Parathyroid adenoma (tissue), 2 donors: ENCODE measurements around the gene PLPP7.

Experiments
- H2AFZ ChIP-seq: fragments of 300-600 bp; sonication (generic); one replicate; pipeline ENCODE4 v1.7.0; 2017; ENCODE audit warnings: antibody characterized with exemption, mild to moderate bottlenecking
- H3K27ac ChIP-seq: fragments of 300-600 bp; sonication (generic); one replicate; pipeline ENCODE4 v1.7.0; 2017
- H3K27me3 ChIP-seq: fragments of 300-600 bp; sonication (generic); one replicate; pipeline ENCODE4 v1.7.0; 2017; ENCODE audit warnings: low read length; ENCODE audit not compliant: control insufficient read depth, insufficient read depth
- H3K36me3 ChIP-seq: fragments of 300-600 bp; sonication (generic); one replicate; pipeline ENCODE4 v1.7.0; 2017; ENCODE audit warnings: low read length; ENCODE audit not compliant: control insufficient read depth, insufficient read depth
- H3K4me1 ChIP-seq: fragments of 300-600 bp; sonication (generic); one replicate; pipeline ENCODE4 v1.7.0; 2017; ENCODE audit warnings: control low read depth
- H3K4me2 ChIP-seq: fragments of 300-600 bp; sonication (generic); one replicate; pipeline ENCODE4 v1.7.0; 2017; ENCODE audit warnings: low read length
- H3K4me3 ChIP-seq: fragments of 300-600 bp; sonication (generic); one replicate; pipeline ENCODE4 v1.7.0; 2017; ENCODE audit warnings: low read depth, low read length
- H3K79me2 ChIP-seq: fragments of 300-600 bp; sonication (generic); one replicate; pipeline ENCODE4 v1.7.0; 2017; ENCODE audit warnings: control low read depth
- H3K9ac ChIP-seq: fragments of 300-600 bp; sonication (generic); one replicate; pipeline ENCODE4 v1.7.0; 2017; ENCODE audit warnings: mild to moderate bottlenecking
- H3K9me3 ChIP-seq: fragments of 300-600 bp; sonication (generic); one replicate; pipeline ENCODE4 v1.7.0; 2017; ENCODE audit warnings: low read length; ENCODE audit not compliant: control insufficient read depth
- CTCF ChIP-seq: fragments of 300-600 bp; sonication (generic); IDR thresholded peaks from one replicate; pipeline ENCODE4 v1.7.0; 2017; ENCODE audit warnings: antibody characterized with exemption, mild to moderate bottlenecking
- donor health status: primary hyperparathyroidism.

The PLPP7 gene

GRCh38 chr9:131281119-131281965 is 8.2 kb upstream of the PLPP7 start:
- Histone ChIP-seq H3K4me3 (no peak overlapping the region), H3K9me3 (no peaks in the 10 kb centered on the region), H3K4me2 (no peak overlapping the region), H3K9ac (no peak overlapping the region), H3K79me2 (no peaks in the 10 kb centered on the region), H3K27ac (no peak overlapping the region), H2AFZ (no peak overlapping the region), H3K36me3 (no peaks in the 10 kb centered on the region), H3K27me3 (no peaks in the 10 kb centered on the region), H3K4me1 (no peaks in the 10 kb centered on the region)
- no peak for TF ChIP-seq CTCF

- no peaks in the 10 kb centered on the region for H3K36me3 ChIP-seq
- H3K9me3 ChIP-seq: no peaks in the 10 kb centered on the region
- H3K79me2 ChIP-seq: no peaks in the 10 kb centered on the region
- H3K9ac ChIP-seq: no peak overlapping the region
- H3K27ac ChIP-seq: no peak overlapping the region
- H2AFZ ChIP-seq: no peak overlapping the region
- H3K27me3 ChIP-seq: no peaks in the 10 kb centered on the region
- no peak overlapping the region for H3K4me3 ChIP-seq
- H3K4me2 ChIP-seq: no peak overlapping the region
- H3K4me1 ChIP-seq: no peaks in the 10 kb centered on the region
- TF ChIP-seq CTCF: no peak
These were observed 7.3 kb upstream of the PLPP7 start for GRCh38 chr9:131282175-131282574.

GRCh38 chr9:131282688-131283422 is 6.7 kb upstream of the PLPP7 start:
- Histone ChIP-seq H3K4me3 (no peak overlapping the region), H3K9me3 (no peaks in the 10 kb centered on the region), H3K79me2 (no peaks in the 10 kb centered on the region), H3K27me3 (no peaks in the 10 kb centered on the region), H3K9ac (no peak overlapping the region), H3K4me2 (peak overlapping the region; percentile 59), H2AFZ (peak overlapping the region; percentile 58), H3K4me1 (no peaks in the 10 kb centered on the region), H3K36me3 (no peaks in the 10 kb centered on the region), H3K27ac (no peak overlapping the region)
- no peak for TF ChIP-seq CTCF

GRCh38 chr9:131284856-131285255 is 4.7 kb upstream of the PLPP7 start:
- Histone ChIP-seq H3K9ac (no peak overlapping the region), H3K27ac (no peak overlapping the region), H3K4me2 (no peak overlapping the region), H2AFZ (no peak overlapping the region), H3K4me3 (no peak overlapping the region), H3K36me3 (no peaks in the 10 kb centered on the region), H3K9me3 (no peaks in the 10 kb centered on the region), H3K79me2 (no peaks in the 10 kb centered on the region), H3K4me1 (no peaks in the 10 kb centered on the region), H3K27me3 (no peaks in the 10 kb centered on the region)
- TF ChIP-seq CTCF: no peak
